H9 (cell line): ENCODE data around the gene DNAJC6. TPM values are rescaled to one million over a fixed set of nuclear protein-coding genes. Genes with fewer than 3 reads are reported as not detected.
A peak's percentile ranks its signal among the peaks of the same experiment; 100 is the strongest.

ENCODE experiments used
- DNase-seq: peaks from one replicate; pipeline ENCODE4 v3.0.0-alpha.2; 2017
- H2AFZ ChIP-seq: one replicate; pipeline ENCODE4 v1.6.1; 2013; ENCODE audit warnings: mild to moderate bottlenecking, low read length, control low read depth, moderate library complexity
- H2AK5ac ChIP-seq: 2 replicates; pipeline ENCODE4 v1.6.1; 2013; ENCODE audit warnings: low read length, control low read depth, mixed read lengths; ENCODE audit not compliant: insufficient read length
- H2BK120ac ChIP-seq: one replicate; pipeline ENCODE4 v1.6.1; 2013; ENCODE audit warnings: low read depth, mild to moderate bottlenecking, low read length, control low read depth, inconsistent platforms; ENCODE audit not compliant: poor library complexity, severe bottlenecking
- H2BK12ac ChIP-seq: 2 replicates; pipeline ENCODE4 v1.6.1; 2013; ENCODE audit warnings: low read length, control low read depth, mixed read lengths, low read depth; ENCODE audit not compliant: insufficient read length
- H2BK15ac ChIP-seq: 2 replicates; pipeline ENCODE4 v1.6.1; 2013; ENCODE audit warnings: low read depth, low read length, control low read depth
- H2BK20ac ChIP-seq: one replicate; pipeline ENCODE4 v1.6.1; 2013; ENCODE audit warnings: low read depth, mild to moderate bottlenecking, low read length, control low read depth, inconsistent platforms; ENCODE audit not compliant: poor library complexity, severe bottlenecking
- H2BK5ac ChIP-seq: 2 replicates; pipeline ENCODE4 v1.6.1; 2013; ENCODE audit warnings: low read length, control low read depth, mixed read lengths; ENCODE audit not compliant: insufficient read length
- H3K14ac ChIP-seq: 2 replicates; pipeline ENCODE4 v1.6.1; 2013; ENCODE audit warnings: low read length, control low read depth; ENCODE audit not compliant: insufficient read depth
- H3K18ac ChIP-seq: 2 replicates; pipeline ENCODE4 v1.6.1; 2013; ENCODE audit warnings: low read depth, mild to moderate bottlenecking, mixed read lengths, low read length, control low read depth; ENCODE audit not compliant: insufficient read length
- H3K23ac ChIP-seq: 2 replicates; pipeline ENCODE4 v1.6.1; 2013; ENCODE audit warnings: low read length, control low read depth, mixed read lengths, low read depth; ENCODE audit not compliant: insufficient read length
- H3K23me2 ChIP-seq: 2 replicates; pipeline ENCODE4 v1.6.1; 2013; ENCODE audit warnings: low read depth, mild to moderate bottlenecking, mixed read lengths, low read length, control low read depth; ENCODE audit not compliant: insufficient read length, poor library complexity, severe bottlenecking
- H3K27ac ChIP-seq: 2 replicates; pipeline ENCODE4 v1.5.1; 2013; ENCODE audit warnings: low read length, control low read depth, mixed read lengths, low read depth; ENCODE audit not compliant: insufficient read length
- H3K27me3 ChIP-seq: 2 replicates; pipeline ENCODE4 v1.6.1; 2013; ENCODE audit warnings: low read length, control low read depth, inconsistent platforms; ENCODE audit not compliant: insufficient read depth
- H3K4ac ChIP-seq: 2 replicates; pipeline ENCODE4 v1.6.1; 2013; ENCODE audit warnings: low read depth, mild to moderate bottlenecking, control low read depth, inconsistent platforms, low read length, moderate library complexity
- H3K4me1 ChIP-seq: 2 replicates; pipeline ENCODE4 v1.6.1; 2013; ENCODE audit warnings: low read length, control low read depth, inconsistent platforms; ENCODE audit not compliant: insufficient read depth
- H3K4me2 ChIP-seq: 2 replicates; pipeline ENCODE4 v1.6.1; 2013; ENCODE audit warnings: low read length, control low read depth, mixed read lengths; ENCODE audit not compliant: insufficient read length, insufficient read depth
- H3K56ac ChIP-seq: 2 replicates; pipeline ENCODE4 v1.6.1; 2013; ENCODE audit warnings: low read depth, mild to moderate bottlenecking, mixed read lengths, low read length, control low read depth; ENCODE audit not compliant: insufficient read length
- H3K79me1 ChIP-seq: 2 replicates; pipeline ENCODE4 v1.6.1; 2013; ENCODE audit warnings: low read depth, mild to moderate bottlenecking, moderate library complexity, low read length, control low read depth, inconsistent platforms; ENCODE audit not compliant: insufficient read depth, poor library complexity, severe bottlenecking
- H3K79me2 ChIP-seq: 2 replicates; pipeline ENCODE4 v1.6.1; 2013; ENCODE audit warnings: low read length, control low read depth, inconsistent platforms; ENCODE audit not compliant: insufficient read depth
- H3K9ac ChIP-seq: 2 replicates; pipeline ENCODE4 v1.6.1; 2013; ENCODE audit warnings: low read length, control low read depth, mixed read lengths; ENCODE audit not compliant: insufficient read length; ENCODE audit errors: extremely low read depth
- H3K9me3 ChIP-seq: one replicate; pipeline ENCODE4 v1.6.1; 2013; ENCODE audit warnings: low read depth, low read length, inconsistent platforms; ENCODE audit not compliant: control insufficient read depth
- H3T11ph ChIP-seq: one replicate; pipeline ENCODE4 v1.6.1; 2013; ENCODE audit warnings: mild to moderate bottlenecking, low read length, control low read depth, inconsistent platforms
- H4K20me1 ChIP-seq: one replicate; pipeline ENCODE4 v1.6.1; 2013; ENCODE audit not compliant: control insufficient read depth, insufficient read length, insufficient read depth
- H4K5ac ChIP-seq: 2 replicates; pipeline ENCODE4 v1.6.1; 2013; ENCODE audit warnings: low read depth, mild to moderate bottlenecking, mixed read lengths, low read length, control low read depth; ENCODE audit not compliant: insufficient read length
- H4K8ac ChIP-seq: replicated peaks from 2 replicates; pipeline ENCODE4 v1.6.1; 2013; ENCODE audit warnings: low read length, control low read depth, mixed read lengths, low read depth; ENCODE audit not compliant: insufficient read length
- H4K91ac ChIP-seq: 2 replicates; pipeline ENCODE4 v1.6.1; 2013; ENCODE audit warnings: low read depth, mild to moderate bottlenecking, moderate library complexity, mixed read lengths, low read length, control low read depth; ENCODE audit not compliant: insufficient read length
- H3K27ac Mint-ChIP-seq, 3 experiments: 2 replicates in 2 of 3; 3 replicates in 1 of 3; pipeline ENCODE4 v1.8.0; 2020 to 2021; ENCODE audit warnings: mixed read lengths in 3 of 3, mild to moderate bottlenecking in 1 of 3, moderate library complexity in 1 of 3
- H3K27me3 Mint-ChIP-seq: 2 replicates; pipeline ENCODE4 v1.8.0; 2021; ENCODE audit warnings: low read depth, mild to moderate bottlenecking, moderate library complexity, mixed read lengths
- H3K36me3 Mint-ChIP-seq, 3 experiments: 2 replicates in 2 of 3; 3 replicates in 1 of 3; pipeline ENCODE4 v1.8.0; 2020 to 2021; ENCODE audit warnings: low read depth in 3 of 3, mixed read lengths in 3 of 3; ENCODE audit not compliant: insufficient read depth in 1 of 3
- H3K4me1 Mint-ChIP-seq, 2 experiments: 2 replicates each; pipeline ENCODE4 v1.8.0; 2020; ENCODE audit warnings: mixed read lengths in 2 of 2
- H3K4me3 Mint-ChIP-seq, 2 experiments: 2 replicates in 1 of 2; 3 replicates in 1 of 2; pipeline ENCODE4 v1.8.0; 2020 to 2021; ENCODE audit warnings: mild to moderate bottlenecking in 2 of 2, mixed read lengths in 2 of 2, moderate library complexity in 1 of 2
- H3K9me3 Mint-ChIP-seq, 2 experiments: 2 replicates in 1 of 2; 3 replicates in 1 of 2; pipeline ENCODE4 v1.8.0; 2020; ENCODE audit warnings: mild to moderate bottlenecking in 2 of 2, mixed read lengths in 2 of 2, moderate library complexity in 1 of 2
- WGBS: extraction: QIAGEN DNeasy Blood & Tissue Kit; methylation state at CpG from one replicate; pipeline ENCODE4 v1.1.7; 2013; ENCODE audit warnings: missing lambda C conversion rate, low lambda C conversion rate, mixed read lengths; ENCODE audit not compliant: insufficient read length; ENCODE audit errors: extremely low coverage; 5-methylcytosine and 5-hydroxymethylcytosine counted together
- total RNA-seq: library from RNA; stranded (reverse); gene quantifications from 2 replicates; pipeline ENCODE4 v1.2.1, GENCODE V29; 2021
- TF ChIP-seq, protein P1 (sequence below): fragments of 200-600 bp; sonication (generic); conservative IDR thresholded peaks from 3 replicates; pipeline ENCODE4 v1.8.0; 2021; ENCODE audit warnings: antibody characterized with exemption, mild to moderate bottlenecking

The DNAJC6 gene
- total RNA-seq, 1 experiment from 2014 or later: 2.2 TPM

DNA sequence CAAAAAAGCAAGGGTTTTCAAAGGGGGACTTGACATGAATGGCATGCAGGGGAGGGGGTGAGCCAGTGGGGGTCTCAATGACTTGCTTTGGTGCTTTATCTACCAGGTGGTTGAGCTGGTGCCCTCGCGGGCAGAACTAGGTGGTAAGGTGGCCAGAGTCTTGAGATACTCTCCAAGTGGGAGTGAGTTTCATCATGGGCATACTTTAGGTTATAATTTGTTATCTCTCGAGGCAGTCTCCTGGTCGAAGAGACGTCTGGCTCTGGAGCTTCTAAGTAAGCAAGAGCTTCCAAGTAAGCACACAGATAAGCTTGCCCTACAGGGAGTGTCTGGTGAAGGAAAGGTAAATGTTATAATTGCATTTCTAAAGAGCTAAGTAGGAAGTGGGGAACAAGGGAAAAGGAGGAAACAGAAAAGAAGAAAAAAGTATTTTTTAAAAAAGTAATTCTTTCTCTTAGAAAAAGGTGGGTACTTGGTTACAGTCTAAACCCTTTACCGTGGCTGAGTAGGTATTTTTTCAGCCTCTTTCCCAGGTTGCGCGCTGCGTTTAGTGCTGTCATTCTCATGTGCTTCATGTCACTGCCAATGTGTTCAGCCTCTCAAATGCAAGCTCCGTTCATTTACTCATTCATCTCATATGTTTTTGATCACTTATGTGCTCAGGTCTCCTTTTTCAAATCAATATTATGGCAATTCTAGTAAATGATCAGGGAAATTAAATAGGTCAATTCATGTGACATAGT is 31.6 kb upstream of the DNAJC6 start:
- no peak overlapping the region for H3K56ac ChIP-seq
- no peak overlapping the region for H3T11ph ChIP-seq
- no peaks in the 10 kb centered on the region for H3K79me1 ChIP-seq
- H3K79me2 ChIP-seq: no peaks in the 10 kb centered on the region
- no peak overlapping the region for H3K9ac ChIP-seq
- no peaks in the 10 kb centered on the region for H3K27me3 ChIP-seq
- no peak overlapping the region for H2BK5ac ChIP-seq
- peak overlapping the region in 1 of 2 experiments; percentile 57; a peak in 3 of 5 replicates for H3K4me3 Mint-ChIP-seq
- no peak overlapping the region for H2BK120ac ChIP-seq
- peak overlapping the region; percentile 19 for H3K4me2 ChIP-seq
- no peaks in the 10 kb centered on the region for H3K9me3 ChIP-seq
- H3K23ac ChIP-seq: no peak overlapping the region
- no peak overlapping the region for H3K14ac ChIP-seq
- H3K27ac ChIP-seq: no peak overlapping the region
- no peak overlapping the region for H2BK12ac ChIP-seq
- no peak overlapping the region for H3K18ac ChIP-seq
- H2AFZ ChIP-seq: no peak overlapping the region
- no peak for DNase-seq
- WGBS: no CpG with 5 or more reads among the region's 10 CpGs
- no peaks in the 10 kb centered on the region for H3K36me3 Mint-ChIP-seq
- no peaks in the 10 kb centered on the region; a peak in 1 of 5 replicates for H3K9me3 Mint-ChIP-seq
- no peaks in the 10 kb centered on the region for H4K20me1 ChIP-seq
- no peak overlapping the region for H2AK5ac ChIP-seq
- peaks cover 46 to 59% of the 10 kb centered on the region in 2 experiments for H3K4me1 Mint-ChIP-seq
- no peak overlapping the region for H3K27ac Mint-ChIP-seq
- peaks cover 7% of the 10 kb centered on the region for H3K23me2 ChIP-seq
- H4K91ac ChIP-seq: no peak overlapping the region
- peaks cover 11% of the 10 kb centered on the region for H3K27me3 Mint-ChIP-seq
- H2BK20ac ChIP-seq: no peak overlapping the region
- peaks cover 10% of the 10 kb centered on the region; the same call in 1 of the 2 replicates for H3K4me1 ChIP-seq
- no peak overlapping the region for H4K8ac ChIP-seq
- H3K4ac ChIP-seq: no peak overlapping the region
- H2BK15ac ChIP-seq: no peak overlapping the region
- no peak overlapping the region for H4K5ac ChIP-seq
- TF ChIP-seq, protein P1, sequence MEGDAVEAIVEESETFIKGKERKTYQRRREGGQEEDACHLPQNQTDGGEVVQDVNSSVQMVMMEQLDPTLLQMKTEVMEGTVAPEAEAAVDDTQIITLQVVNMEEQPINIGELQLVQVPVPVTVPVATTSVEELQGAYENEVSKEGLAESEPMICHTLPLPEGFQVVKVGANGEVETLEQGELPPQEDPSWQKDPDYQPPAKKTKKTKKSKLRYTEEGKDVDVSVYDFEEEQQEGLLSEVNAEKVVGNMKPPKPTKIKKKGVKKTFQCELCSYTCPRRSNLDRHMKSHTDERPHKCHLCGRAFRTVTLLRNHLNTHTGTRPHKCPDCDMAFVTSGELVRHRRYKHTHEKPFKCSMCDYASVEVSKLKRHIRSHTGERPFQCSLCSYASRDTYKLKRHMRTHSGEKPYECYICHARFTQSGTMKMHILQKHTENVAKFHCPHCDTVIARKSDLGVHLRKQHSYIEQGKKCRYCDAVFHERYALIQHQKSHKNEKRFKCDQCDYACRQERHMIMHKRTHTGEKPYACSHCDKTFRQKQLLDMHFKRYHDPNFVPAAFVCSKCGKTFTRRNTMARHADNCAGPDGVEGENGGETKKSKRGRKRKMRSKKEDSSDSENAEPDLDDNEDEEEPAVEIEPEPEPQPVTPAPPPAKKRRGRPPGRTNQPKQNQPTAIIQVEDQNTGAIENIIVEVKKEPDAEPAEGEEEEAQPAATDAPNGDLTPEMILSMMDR: no peak
